Activated CD8-positive, alpha-beta T cell treated with anti-CD3 and anti-CD28 coated beads for 36 hours (primary cell): Measurements from ENCODE around the gene CFAP54. TPM values are rescaled to one million over a fixed set of nuclear protein-coding genes. Genes with fewer than 3 reads are reported as not detected.

Experiments used
- ATAC-seq: fragments of 200-7000 bp; cut with Tn5 transposase; one replicate; pipeline ENCODE4 v1.10.0; 2021; ENCODE audit warnings: mild to moderate bottlenecking, moderate library complexity
- CTCF ChIA-PET: fragments of 350-600 bp; sonication (Branson Sonifier 250); formaldehyde crosslinking; loops from one replicate; lab custom pipeline; 2021; ENCODE audit warnings: antibody characterized with exemption; lab: Charles Lee
- POLR2A ChIA-PET: fragments of 350-600 bp; sonication (Branson Sonifier 250); formaldehyde crosslinking; loops from one replicate; lab custom pipeline; 2021; ENCODE audit warnings: antibody characterized with exemption; lab: Charles Lee
- DNase-seq: peaks from one replicate; pipeline ENCODE4 v3.0.0-alpha.2; 2020
- H3K27ac Mint-ChIP-seq: one replicate; pipeline ENCODE4 v1.8.0; 2021; ENCODE audit warnings: mild to moderate bottlenecking, mixed read lengths
- H3K27me3 Mint-ChIP-seq: one replicate; pipeline ENCODE4 v1.8.0; 2021; ENCODE audit warnings: mixed read lengths
- H3K36me3 Mint-ChIP-seq: one replicate; pipeline ENCODE4 v1.8.0; 2021; ENCODE audit warnings: low read depth, mixed read lengths
- H3K4me1 Mint-ChIP-seq: one replicate; pipeline ENCODE4 v1.8.0; 2021; ENCODE audit warnings: low read depth, mixed read lengths
- H3K4me3 Mint-ChIP-seq: one replicate; pipeline ENCODE4 v1.8.0; 2021; ENCODE audit warnings: mild to moderate bottlenecking, moderate library complexity, mixed read lengths
- H3K9me3 Mint-ChIP-seq: one replicate; pipeline ENCODE4 v1.8.0; 2021; ENCODE audit warnings: mixed read lengths
- intact Hi-C: fragments of 100-400 bp; cut with micrococcal nuclease; formaldehyde crosslinking; loops from one replicate; pipeline ENCODE4 v1.10.0; 2022
- total RNA-seq, 2 experiments: library from RNA; stranded (reverse); gene quantifications; one replicate each; pipeline ENCODE4 v1.2.3, GENCODE V29; 2021
- TF ChIP-seq, protein P1 (sequence below): fragments of 200-600 bp; IDR thresholded peaks from one replicate; pipeline ENCODE4 v1.8.0; 2022; ENCODE audit warnings: antibody characterized with exemption, mild to moderate bottlenecking

CFAP54 gene
- total RNA-seq, 2 experiments from 2014 or later = 0.38 to 0.45 TPM

DNA sequence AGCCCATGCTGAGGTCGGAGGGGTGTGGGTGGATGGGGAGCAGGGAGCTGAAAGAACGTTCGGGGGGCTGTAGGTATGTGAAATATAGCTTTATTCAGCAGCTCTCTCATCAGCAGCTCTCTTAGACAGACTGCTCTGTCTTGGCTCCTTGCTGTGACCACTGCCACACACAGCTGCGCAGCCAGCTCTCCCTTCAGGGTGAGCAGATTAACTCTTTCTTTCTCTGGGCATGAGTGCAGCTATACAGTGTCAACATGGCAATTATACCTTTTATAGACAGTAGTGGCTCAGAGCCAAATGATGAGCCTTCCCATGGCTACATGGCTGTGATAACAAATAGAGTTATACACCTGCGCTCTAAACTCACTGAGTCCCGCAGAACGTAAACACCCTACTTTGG lies 280.0 kb downstream of the CFAP54 start:
- Mint-ChIP-seq H3K4me1 (no peaks in the 10 kb centered on the region), H3K36me3 (no peaks in the 10 kb centered on the region), H3K27me3 (no peaks in the 10 kb centered on the region), H3K4me3 (no peak overlapping the region), H3K27ac (no peak overlapping the region), H3K9me3 (no peaks in the 10 kb centered on the region)
- ATAC-seq (no peak), DNase-seq (no peak)
- CTCF ChIA-PET = no interaction called here
- intact Hi-C loops = no loop called here
- TF ChIP-seq, protein P1, sequence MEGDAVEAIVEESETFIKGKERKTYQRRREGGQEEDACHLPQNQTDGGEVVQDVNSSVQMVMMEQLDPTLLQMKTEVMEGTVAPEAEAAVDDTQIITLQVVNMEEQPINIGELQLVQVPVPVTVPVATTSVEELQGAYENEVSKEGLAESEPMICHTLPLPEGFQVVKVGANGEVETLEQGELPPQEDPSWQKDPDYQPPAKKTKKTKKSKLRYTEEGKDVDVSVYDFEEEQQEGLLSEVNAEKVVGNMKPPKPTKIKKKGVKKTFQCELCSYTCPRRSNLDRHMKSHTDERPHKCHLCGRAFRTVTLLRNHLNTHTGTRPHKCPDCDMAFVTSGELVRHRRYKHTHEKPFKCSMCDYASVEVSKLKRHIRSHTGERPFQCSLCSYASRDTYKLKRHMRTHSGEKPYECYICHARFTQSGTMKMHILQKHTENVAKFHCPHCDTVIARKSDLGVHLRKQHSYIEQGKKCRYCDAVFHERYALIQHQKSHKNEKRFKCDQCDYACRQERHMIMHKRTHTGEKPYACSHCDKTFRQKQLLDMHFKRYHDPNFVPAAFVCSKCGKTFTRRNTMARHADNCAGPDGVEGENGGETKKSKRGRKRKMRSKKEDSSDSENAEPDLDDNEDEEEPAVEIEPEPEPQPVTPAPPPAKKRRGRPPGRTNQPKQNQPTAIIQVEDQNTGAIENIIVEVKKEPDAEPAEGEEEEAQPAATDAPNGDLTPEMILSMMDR = no peak
- POLR2A ChIA-PET = no interaction called here

DNA sequence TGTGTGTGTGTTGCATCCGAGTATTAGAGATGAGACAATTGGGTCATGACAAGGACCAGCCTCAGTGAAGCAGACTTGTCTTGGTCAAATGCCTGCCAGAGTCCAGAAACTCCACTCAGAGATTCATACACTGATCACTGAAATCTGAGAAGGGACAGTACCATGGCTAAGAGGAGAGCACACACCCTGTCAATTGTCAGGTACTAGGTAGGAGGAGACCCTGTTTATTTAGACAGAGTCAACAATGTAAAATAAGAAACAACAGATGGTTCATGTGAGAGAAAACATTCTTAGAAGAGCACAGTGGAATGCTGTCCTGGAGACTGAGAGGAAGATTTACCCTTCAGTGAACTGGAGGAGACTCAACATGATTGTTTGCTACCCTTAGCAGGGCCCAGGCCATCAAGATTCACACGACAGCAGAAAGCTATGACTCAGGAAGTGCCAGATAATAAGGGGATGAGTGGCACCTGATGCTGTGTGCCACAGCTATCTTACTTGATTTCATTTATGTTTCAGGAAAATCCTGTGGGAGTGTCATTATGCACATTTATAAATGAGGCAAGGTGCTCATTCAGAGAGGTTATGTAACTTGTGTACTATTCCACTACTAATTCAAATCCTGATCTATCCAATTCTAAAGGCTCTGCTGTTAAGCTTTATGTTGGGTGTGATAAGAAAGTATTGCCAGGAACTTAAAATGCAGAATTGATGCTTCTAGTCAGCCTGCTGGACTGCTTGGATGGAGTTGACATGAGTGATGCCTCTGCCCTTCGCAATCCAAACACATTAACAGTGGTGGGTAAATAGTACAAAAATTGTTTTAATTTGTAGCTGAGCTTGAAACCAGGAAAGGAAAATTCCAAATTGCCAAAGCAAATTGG lies 281.1 kb downstream of the CFAP54 start:
- ChIA-PET CTCF (no interaction called here), POLR2A (no interaction called here)
- Mint-ChIP-seq H3K36me3 (no peaks in the 10 kb centered on the region), H3K4me3 (no peak overlapping the region), H3K27ac (no peak overlapping the region), H3K27me3 (no peaks in the 10 kb centered on the region), H3K4me1 (no peaks in the 10 kb centered on the region), H3K9me3 (no peaks in the 10 kb centered on the region)
- TF ChIP-seq, protein P1 = no peak
- no peak for ATAC-seq
- intact Hi-C loops = no loop called here
- no peak for DNase-seq

- ATAC-seq (no peak), DNase-seq (no peak)
- ChIA-PET POLR2A (no interaction called here), CTCF (no interaction called here)
- H3K27ac Mint-ChIP-seq = no peak overlapping the region
- no peaks in the 10 kb centered on the region for H3K4me1 Mint-ChIP-seq
- TF ChIP-seq, protein P1 = no peak
- no peaks in the 10 kb centered on the region for H3K9me3 Mint-ChIP-seq
- no peaks in the 10 kb centered on the region for H3K27me3 Mint-ChIP-seq
- intact Hi-C loops = no loop called here
- no peaks in the 10 kb centered on the region for H3K36me3 Mint-ChIP-seq
- no peak overlapping the region for H3K4me3 Mint-ChIP-seq
Observed at GRCh38 chr12:96773031-96773430, 283.7 kb downstream of the CFAP54 start.

GRCh38 chr12:96774496-96775256 lies 285.3 kb downstream of the CFAP54 start:
- no peaks in the 10 kb centered on the region for H3K36me3 Mint-ChIP-seq
- DNase-seq (no peak), ATAC-seq (no peak)
- CTCF ChIA-PET = no interaction called here
- intact Hi-C loops = no loop called here
- H3K4me1 Mint-ChIP-seq = no peaks in the 10 kb centered on the region
- H3K9me3 Mint-ChIP-seq = no peaks in the 10 kb centered on the region
- H3K4me3 Mint-ChIP-seq = no peak overlapping the region
- POLR2A ChIA-PET = no interaction called here
- no peak overlapping the region for H3K27ac Mint-ChIP-seq
- H3K27me3 Mint-ChIP-seq = no peaks in the 10 kb centered on the region
- TF ChIP-seq, protein P1 = no peak

DNA sequence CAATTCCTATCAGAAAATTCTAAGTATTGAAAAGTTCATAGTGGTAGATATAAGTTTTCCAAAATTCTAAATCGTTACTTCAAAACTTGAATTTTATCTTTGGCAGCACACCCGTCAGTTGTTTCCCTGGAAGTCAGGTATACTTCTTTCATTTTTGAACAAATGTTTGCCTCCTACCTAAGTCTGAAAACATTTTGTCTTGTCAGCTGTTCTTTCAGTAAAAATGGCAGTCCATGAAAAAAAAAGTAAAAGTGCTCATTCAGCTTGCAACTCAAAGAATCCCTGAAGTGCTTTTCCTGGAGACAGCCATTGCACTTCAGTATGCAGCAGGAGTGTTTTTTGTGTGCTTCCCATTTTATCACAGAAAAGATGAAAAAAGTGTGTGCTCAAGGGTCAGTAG lies 287.5 kb downstream of the CFAP54 start:
- POLR2A ChIA-PET = no interaction called here
- no peaks in the 10 kb centered on the region for H3K36me3 Mint-ChIP-seq

More for the DNA sequence above, 287.5 kb downstream of the CFAP54 start:
- H3K27ac Mint-ChIP-seq = no peak overlapping the region
- ATAC-seq (no peak), DNase-seq (no peak)
- intact Hi-C loops = no loop called here
- H3K27me3 Mint-ChIP-seq = no peaks in the 10 kb centered on the region
- H3K9me3 Mint-ChIP-seq = no peaks in the 10 kb centered on the region
- no peak overlapping the region for H3K4me3 Mint-ChIP-seq
- TF ChIP-seq, protein P1 = no peak
- no peaks in the 10 kb centered on the region for H3K4me1 Mint-ChIP-seq
- CTCF ChIA-PET = no interaction called here
